HG03354 (cell line): Measurements from ENCODE around the gene CACNA1B.

Experiments used
- ATAC-seq: cut with Tn5 transposase; IDR thresholded peaks from one replicate; pipeline ENCODE4 v1.9.1; 2021; ENCODE audit warnings: mild to moderate bottlenecking; ENCODE audit not compliant: unreplicated experiment, poor library complexity, severe bottlenecking

The CACNA1B gene

DNA sequence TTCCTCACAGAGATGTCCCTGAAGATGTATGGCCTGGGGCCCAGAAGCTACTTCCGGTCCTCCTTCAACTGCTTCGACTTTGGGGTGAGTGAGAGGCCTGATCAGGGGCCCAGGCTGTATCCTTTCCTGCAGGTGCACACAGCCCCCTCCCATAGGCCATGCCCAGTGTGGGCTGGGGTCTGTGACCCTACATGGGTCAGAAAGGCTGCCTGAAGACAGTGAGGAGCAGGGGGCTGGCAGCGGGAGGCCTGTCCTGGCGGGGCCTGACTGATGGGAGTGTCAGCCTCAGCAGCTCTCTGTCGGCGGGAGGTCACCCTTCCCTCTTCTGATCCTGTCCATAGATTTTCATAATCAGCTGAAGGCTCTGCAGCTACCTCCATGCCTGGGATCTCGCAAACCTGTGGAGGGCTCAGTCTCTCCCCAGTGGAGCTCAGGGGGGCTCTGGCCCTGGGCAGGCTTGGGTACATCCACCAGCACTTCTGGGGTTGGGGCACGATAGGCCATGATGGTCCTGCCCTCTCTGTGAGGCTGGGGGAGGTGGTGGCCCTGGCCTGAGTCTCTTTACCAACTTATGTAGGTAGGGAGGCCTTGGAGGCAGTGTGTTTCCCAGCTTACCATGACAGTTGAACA lies 98.5 kb downstream of the CACNA1B start:
- no peak for ATAC-seq

DNA sequence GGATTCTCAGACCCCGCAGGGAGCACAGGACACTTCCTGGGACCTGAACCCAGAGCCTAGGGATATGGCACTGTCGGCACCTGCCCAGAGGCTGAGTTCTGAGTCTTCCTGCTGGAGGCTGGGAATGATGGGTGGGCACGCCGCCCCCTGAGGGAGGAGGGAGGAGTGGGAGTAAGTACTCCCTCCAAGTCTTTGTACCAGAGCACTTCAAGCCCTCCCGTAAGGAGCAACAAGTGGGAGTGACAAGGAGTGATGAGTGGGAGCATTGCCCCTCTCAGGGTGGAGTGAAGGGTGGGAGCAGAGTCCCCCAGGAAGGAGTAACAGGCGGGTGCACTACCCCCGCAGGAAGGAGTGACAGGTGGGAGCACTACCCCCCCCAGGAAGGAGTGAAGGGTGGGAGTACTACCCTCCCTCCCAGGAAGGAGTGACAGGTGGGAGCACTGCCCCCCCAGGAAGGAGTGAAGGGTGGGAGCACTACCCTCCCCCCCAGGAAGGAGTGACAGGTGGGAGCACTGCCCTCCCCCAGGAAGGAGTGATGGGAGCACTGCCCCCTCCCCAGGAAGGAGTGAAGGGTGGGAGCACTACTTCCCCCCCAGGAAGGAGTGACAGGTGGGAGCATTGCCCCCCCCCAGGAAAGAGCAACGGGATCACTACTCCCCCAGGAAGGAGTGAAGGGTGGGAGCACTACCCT lies 100.1 kb downstream of the CACNA1B start:
- no peak for ATAC-seq

DNA sequence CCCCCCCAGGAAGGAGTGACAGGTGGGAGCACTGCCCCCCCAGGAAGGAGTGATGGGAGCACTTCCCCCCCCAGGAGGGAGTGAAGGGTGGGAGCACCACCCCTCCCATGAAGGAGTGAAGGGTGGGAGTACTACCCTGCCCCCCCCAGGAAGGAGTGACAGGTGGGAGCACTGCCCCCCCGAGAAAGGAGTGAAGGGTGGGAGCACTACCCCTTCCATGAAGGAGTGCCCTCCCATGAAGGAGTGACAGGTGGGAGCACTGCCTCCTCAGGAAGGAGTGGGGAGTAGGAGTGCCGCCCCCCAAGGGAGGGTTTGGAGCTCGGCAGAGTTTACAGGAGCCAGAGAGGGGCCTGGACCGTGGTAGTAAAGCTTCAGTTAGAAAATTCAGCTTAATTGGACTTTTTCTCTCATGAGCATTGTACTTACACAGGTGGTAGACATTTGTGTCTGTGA lies 100.7 kb downstream of the CACNA1B start:
- ATAC-seq, result no peak

DNA sequence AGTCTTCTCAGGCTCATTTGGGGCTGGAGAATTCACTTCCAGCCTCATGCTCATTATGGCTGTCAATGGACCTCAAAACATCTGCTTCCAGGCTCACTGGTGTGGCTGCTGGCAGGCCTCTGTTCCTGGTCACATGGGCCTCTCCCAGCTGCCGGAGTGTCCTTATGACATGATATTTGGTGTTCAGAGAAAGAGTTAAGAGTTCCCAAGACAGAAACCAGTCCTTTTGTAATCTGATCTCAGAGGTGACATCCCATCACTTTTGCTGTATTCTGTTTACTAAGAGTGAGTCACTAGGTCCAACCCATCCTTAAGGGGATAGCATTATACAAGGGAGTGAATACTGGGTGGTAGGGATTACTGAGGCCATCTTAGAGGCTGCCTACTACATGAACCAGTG lies 104.6 kb downstream of the CACNA1B start:
- ATAC-seq, result no peak

DNA sequence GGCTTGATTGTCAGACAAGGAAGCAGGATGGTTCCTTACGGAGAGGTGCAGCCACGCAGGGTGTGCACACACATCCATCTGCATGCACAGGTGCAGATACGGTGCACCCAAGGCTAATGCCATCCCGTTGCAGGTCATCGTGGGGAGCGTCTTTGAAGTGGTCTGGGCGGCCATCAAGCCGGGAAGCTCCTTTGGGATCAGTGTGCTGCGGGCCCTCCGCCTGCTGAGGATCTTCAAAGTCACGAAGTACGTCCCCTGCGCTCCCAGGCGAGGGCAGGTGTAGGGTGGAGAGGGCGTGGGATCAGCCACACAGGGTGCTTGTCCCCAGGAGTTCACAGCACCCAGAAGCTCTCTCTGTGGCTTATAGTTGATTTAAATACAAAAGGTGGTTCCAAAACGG lies 106.4 kb downstream of the CACNA1B start:
- no peak for ATAC-seq

DNA sequence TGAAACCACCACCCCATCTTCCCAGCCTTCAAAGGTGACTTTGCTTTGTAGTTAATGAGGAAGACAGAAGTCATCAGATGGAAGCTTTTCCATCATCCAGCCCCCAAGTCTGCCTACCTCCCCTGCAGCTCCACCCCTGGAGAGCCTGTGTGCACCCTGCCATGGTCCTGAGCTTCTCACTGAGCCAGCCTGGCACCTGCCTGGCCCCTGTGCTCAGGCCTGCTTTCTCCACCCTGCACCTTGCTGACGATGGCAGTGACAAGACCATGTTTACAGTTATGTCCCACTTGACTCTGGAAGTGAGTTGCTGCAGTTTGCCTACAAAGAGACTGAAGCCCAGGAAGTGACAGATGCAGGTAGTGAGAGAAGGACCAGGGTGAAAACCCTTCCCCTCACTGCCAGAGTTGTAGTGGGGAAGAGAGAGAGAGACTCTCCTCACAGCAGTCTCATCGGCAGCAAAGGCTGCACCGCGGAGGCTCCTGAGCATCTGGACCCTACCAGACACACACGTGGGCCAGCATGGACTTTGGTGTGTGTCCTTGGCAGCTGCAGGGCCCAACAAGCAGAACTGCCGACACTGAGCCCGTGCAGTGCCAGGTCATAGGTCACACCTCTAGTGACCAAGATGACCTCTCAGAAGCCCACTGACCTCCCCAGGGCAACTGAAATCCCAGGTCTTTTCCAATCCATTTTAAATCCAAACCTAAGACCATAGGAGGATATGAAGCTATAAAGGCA lies 107.1 kb downstream of the CACNA1B start:
- ATAC-seq, result no peak

DNA sequence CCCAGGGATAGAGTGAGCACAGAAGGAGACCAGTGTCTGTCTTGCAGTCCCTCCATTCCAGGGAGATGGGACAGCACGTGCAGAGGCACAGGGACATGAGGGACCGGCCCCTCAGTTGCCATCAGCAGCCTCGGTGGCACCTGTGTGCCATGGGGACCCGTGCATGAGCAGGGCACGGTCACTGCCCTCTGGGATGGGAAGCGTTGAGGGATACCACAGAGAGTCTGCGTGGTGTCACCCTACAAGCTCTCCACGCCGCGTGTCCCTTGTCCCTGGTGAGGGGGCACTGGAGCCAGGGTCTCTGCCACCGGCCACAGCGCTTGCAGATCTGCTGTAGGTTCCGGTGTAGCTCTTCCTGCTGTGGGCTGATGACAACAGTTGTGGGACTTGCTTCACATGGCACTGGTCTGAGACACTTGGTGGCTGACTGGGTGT lies 108.1 kb downstream of the CACNA1B start:
- ATAC-seq, result no peak

DNA sequence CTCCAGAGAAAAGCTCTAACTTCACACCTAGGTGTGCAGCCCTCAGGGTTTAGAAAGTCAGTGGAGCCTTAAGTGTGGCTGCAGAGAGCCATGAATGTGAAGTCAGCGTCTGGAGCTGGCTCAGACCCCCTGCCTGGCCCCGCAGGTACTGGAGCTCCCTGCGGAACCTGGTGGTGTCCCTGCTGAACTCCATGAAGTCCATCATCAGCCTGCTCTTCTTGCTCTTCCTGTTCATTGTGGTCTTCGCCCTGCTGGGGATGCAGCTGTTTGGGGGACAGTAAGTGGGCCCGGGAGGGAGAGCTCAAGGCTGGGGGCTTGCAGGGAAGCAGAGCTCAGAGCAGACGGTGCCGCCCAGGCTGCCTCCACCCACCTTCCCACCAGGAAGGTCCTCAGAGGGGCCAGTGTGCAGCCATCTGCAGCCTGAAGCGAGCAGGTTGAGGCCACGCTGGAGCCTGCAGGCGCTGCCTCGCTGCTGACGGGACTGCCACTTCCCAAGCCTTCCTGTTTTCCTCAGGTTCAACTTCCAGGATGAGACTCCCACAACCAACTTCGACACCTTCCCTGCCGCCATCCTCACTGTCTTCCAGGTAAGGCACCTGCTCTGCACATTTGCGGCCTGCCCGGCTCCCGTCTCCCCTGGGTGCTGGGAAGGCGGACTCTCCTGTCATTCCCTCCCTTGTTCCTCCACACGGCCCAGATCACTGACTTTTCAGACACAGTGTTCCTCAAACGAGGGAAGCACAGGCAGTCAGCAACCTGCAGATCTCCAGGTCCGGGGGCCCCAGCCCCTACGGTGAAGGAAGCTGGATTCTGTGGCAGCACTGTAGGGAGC lies 108.9 kb downstream of the CACNA1B start:
- ATAC-seq, result no peak

DNA sequence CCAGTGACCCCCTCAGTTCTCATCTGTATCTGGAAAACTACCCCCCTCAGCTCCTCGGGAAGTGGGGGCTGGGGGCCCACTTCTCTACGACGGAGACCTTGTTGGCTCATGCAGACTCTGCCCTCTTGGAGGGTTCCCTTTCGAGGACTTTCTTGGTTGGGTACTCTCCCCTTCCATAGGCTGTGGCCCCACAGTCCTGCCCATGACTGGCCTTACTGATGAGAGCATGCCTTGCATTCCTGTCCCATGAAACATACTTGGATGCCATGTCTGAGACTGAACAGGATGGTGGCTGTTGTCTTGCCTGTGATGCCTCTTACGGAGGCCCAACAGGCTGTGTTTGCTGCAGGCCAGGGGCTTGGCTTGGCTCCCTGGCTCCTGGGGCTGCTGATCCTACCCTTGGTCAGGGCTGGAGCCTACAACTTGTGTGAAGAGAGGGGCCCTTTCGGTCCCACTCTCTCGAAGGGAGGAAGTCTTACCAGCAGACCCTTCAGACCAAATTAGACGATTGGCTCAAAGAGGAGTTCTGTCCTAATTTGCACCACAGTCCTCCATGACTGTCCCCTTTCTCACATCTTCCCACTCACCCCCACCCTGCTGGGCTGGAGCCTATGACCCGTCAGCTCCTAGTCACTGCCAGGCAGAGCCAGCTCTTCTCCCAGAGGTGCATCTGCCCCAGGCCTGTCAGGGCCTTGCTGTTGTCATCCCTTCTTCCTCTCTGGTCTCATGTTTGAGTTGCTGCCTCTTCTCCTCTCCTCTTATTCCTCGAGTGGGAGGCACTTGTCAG lies 109.9 kb downstream of the CACNA1B start:
- ATAC-seq, result no peak

DNA sequence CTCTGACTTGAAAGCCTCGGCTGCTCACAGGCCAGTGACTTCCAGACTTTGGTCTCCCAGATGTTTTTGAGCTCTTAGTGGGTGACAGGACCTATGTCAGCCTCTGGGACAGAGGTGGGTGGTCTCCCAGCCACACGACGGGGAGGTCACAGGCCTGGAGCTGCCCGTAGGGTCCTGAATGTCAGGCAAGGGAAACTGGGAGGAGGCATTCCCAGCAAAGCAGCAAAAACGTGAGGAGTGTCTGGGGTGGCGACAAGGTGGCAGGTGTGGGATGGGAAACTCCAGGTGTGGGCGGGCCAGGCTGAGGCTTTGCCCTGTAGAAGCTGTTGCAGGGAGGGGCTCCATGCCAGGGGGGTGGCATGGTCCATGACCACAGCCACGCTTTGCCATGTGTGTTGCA lies 110.5 kb downstream of the CACNA1B start:
- ATAC-seq, result no peak

DNA sequence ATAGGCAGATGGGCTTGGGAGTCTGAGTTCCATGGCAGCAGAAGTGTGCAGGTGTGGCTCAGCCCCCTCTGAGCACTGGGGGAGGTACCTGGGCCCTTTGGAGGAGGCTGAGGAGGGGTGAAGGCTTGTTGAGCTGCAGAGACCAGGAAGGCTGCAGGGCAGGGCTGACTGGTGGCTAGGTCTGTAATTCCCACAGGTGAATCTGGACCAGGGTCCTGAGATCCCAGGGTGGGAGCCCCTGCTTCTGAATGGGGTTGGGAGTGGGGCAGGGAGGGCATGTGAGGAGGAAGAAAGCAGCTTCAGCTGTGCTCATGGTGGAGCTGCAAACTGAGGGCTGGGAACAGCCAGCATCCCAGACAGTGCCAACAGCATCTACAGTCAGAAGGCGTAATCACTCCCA lies 111.1 kb downstream of the CACNA1B start:
- ATAC-seq, result no peak

DNA sequence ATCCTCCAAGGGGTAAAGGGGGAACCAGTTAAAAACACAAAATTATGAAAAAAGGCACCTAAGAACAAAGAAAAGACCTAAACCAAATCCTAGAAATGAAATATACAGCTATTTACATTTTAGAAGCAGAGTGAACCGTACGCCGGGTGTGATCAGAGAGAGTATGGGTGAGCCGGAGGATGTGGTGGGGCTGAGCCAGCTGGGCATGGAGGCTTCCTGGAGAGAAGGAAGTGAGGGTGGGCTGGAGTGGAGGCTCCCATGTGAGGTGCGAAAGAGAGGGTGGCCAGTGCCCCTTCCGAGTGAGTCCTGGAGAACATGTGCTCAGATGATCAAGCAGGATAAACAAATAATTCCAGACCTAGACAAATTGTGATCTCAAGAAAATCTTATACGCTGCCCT lies 111.6 kb downstream of the CACNA1B start:
- no peak for ATAC-seq

DNA sequence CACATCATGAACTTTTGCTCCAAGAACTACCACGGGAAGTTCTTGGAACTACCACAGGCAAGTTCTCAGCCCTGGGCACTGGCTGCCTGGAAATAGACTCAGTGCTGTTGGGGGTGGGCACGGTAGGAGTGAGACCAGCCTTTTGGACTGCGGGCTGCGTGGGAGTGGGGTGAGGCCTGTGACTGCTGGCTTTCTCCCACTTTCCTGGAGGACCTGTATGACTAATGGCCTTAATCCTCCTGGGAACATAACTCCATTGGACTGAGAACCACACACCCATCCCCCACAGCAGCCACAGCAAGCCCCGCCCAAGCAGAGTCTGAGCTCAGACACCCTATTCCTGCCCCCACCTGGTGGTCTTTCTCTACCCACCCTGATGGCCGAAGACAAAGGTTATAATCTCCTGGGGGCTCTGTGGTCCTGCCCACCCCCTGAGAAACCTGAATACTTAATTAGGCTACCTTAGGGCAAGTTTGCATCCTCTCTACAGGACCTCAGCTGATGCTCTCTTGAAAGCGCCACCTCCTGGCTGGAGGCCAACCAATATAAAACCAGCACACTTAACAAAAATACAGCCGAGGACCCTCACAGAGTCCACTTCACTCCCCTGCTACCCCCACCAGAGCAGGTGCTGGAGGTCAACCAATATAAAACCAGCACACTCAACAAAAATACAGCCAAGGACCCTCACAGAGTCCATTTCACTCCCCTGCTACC lies 112.6 kb downstream of the CACNA1B start:
- ATAC-seq, result no peak

DNA sequence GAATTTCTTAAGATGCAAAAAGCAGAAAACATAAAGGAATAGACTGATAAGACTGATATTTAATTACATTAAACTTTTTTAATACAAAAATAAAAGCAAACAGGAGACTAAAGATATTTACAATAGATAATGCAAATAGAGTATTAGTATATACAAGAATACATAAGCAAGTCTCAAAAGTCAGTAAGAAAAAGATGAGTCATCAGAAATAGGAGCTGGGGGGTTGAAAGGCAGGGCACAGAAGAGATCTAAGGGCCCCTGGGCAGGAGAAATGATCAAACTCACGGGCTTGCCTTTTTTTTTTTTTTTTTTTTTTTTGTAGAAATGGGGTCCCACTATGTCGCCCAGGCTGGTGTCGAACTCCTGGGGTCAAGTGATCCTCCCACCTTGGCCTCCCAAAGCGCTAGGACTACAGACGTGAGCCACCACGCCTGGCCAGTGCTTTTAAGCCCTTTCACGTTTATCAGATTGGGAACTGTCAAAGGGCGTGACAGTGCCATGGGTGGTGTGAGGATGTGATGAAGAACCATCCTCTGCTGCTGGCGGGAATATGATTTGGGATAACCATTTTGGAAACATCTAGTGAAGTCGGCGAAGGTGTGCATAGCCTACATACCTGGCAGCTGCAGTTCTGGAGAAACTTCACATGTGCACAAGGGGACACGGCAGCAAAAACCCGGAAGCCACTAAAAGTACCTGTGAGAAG lies 126.1 kb downstream of the CACNA1B start:
- ATAC-seq, result no peak

DNA sequence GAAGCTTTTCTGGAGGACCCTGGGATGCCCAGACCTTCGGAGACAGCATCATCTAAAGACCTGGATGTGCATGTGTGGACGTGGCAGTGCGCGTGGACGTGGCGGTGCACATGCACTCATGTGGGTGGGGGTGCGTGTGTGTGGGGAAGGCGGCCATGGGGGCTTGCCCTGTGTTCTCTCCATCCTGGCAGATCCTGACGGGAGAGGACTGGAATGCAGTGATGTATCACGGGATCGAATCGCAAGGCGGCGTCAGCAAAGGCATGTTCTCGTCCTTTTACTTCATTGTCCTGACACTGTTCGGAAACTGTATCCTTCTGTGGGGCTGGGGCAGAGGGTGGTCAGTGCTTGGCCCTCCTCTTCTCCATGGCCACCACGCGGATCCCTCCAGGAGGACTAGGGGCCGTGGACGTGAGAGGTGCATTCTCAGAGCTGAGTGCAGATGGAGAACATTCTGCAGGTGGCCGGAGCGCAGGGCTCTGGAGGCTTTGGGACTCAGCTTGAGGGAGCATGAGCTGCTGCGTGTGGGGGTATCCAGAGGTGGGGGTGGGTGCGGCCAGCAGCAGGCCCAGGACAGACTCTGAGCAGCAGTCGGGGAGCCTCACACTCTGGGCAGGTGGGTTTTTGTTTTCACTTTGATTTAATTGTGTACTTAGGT lies 129.1 kb downstream of the CACNA1B start:
- no peak for ATAC-seq

DNA sequence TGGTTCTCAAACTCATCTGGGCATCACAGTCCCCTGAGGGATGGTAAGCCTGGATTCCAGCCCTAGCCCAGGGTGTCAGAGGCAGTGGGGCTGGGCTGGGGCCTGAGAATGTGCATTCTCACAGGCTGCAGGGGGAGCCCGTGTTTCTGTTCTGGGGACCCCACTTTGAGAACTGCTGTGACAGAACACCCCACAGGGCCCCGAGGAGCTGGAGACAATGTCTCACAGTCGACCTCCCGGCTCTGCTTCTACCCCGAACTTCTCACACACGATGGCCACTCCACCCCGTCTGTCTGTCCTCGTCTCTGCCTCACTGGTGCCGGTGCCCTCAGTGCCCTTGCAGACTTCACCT lies 130.0 kb downstream of the CACNA1B start:
- no peak for ATAC-seq

DNA sequence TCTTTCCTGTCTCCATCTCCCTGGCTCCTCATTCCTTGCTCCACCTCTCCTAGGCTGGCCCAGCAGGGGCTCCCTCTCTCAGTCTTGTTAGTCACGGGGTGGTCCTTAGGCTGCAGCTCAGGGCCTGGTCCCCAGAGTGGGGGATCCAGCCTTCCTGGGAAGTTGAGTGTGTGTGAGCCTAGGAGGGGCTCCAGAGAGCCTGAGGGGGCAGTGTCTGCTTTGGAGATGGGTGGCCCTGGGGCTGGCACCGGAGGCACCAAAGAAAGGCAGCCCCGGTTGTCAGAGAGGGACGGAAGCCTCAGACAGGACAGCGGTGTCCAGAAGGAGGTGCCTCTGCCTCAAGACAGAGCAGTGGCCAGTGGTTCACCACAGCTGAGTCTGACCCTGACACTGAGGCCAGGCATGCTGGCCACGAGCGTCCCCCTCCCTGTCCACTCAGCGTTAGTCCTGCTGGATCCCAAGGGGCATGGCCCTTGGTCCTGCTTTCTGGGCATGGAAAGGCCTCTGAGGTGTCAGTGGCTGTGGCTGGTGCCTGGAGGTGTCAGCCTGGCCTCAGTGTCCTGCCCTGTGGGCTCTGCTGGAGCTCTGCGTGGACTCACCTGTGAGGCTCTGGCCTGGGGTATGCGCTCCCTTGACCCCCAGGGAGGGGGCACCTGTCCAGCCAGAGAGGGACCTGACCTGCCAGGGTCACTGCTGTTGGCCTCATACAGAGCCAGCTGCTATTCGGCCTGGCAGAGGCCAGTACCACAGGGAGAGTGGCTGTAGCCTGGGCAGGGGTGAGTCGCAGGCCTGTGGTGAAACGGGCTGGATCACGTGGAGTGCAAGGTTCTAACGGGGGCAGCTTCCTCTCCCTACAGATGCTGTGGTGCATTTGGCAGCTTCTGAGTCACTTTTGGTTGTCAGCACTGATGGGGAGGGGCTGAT lies 130.6 kb downstream of the CACNA1B start:
- ATAC-seq, result no peak
